Prostate gland (tissue), 2 donors: Measurements from ENCODE around the gene SLC7A7. TPM values are rescaled to one million over a fixed set of nuclear protein-coding genes. Genes with fewer than 3 reads are reported as not detected.
"Not testable (repeated sequence)": the region's sequence is repeated elsewhere in the genome, so short reads cannot be mapped to it uniquely, and the experiment has no call there.

Source experiments
- DNase-seq: peaks from one replicate; pipeline ENCODE4 v3.0.0-alpha.2; 2019; ENCODE audit warnings: low spot score
- H3K27ac ChIP-seq, 2 donors: fragments of 200-600 bp; sonication (generic); 2 replicates each; pipeline ENCODE4 v1.5.1; 2017 to 2019
- H3K27me3 ChIP-seq: fragments of 200-600 bp; sonication (generic); replicated peaks from 2 replicates; pipeline ENCODE4 v1.5.1; 2019; ENCODE audit not compliant: insufficient read depth
- H3K36me3 ChIP-seq, 2 donors: fragments of 200-600 bp; sonication (generic); 1 replicate in 1 of 2; 2 replicates in 1 of 2; pipeline versions ENCODE4 v1.5.1 to v1.8.1; 2017 to 2019
- H3K4me1 ChIP-seq: fragments of 200-600 bp; sonication (generic); replicated peaks from 2 replicates; pipeline ENCODE4 v1.5.1; 2019
- H3K4me3 ChIP-seq, 2 donors: fragments of 200-600 bp; sonication (generic); 2 replicates each; pipeline ENCODE4 v1.5.1; 2017 to 2019
- H3K9me3 ChIP-seq: fragments of 200-600 bp; sonication (generic); 2 replicates; pipeline ENCODE4 v1.5.1; 2017
- POLR2A ChIP-seq: fragments of 450-650 bp; IDR thresholded peaks from one replicate; pipeline ENCODE4 v1.6.1; 2016; ENCODE audit warnings: antibody characterized with exemption, mild to moderate bottlenecking
- POLR2AphosphoS5 ChIP-seq: sonication (generic); formaldehyde crosslinking; IDR thresholded peaks from one replicate; pipeline ENCODE4 v1.6.1; 2017; ENCODE audit warnings: antibody characterized with exemption
- WGBS: methylation state at CpG from one replicate; pipeline ENCODE4 v1.1.5; 2018; 5-methylcytosine and 5-hydroxymethylcytosine counted together
- intact Hi-C: fragments of 100-400 bp; cut with DNase I; formaldehyde crosslinking; loops from one replicate; pipeline ENCODE4 v1.14.2; 2022
- total RNA-seq, 2 donors: library from RNA; depleted of rRNA; stranded (reverse); fragments of >200 nt; gene quantifications; one replicate each; pipeline ENCODE4 v1.1.0, GENCODE V29; 2016
- TF ChIP-seq, protein P1 (sequence below), 4 experiments: fragments of 200-600 bp in 2 of 4; fragments of 450-650 bp in 2 of 4; sonication (generic) in 2 of 4; IDR thresholded peaks; 1 replicate in 3 of 4; 2 replicates in 1 of 4; pipeline ENCODE4 v1.5.1; 2016 to 2019; ENCODE audit warnings: antibody characterized with exemption in 4 of 4, mild to moderate bottlenecking in 2 of 4, moderate library complexity in 2 of 4

SLC7A7 gene
- total RNA-seq, 2 donors from 2014 or later, result 4.6 to 8.1 TPM

DNA sequence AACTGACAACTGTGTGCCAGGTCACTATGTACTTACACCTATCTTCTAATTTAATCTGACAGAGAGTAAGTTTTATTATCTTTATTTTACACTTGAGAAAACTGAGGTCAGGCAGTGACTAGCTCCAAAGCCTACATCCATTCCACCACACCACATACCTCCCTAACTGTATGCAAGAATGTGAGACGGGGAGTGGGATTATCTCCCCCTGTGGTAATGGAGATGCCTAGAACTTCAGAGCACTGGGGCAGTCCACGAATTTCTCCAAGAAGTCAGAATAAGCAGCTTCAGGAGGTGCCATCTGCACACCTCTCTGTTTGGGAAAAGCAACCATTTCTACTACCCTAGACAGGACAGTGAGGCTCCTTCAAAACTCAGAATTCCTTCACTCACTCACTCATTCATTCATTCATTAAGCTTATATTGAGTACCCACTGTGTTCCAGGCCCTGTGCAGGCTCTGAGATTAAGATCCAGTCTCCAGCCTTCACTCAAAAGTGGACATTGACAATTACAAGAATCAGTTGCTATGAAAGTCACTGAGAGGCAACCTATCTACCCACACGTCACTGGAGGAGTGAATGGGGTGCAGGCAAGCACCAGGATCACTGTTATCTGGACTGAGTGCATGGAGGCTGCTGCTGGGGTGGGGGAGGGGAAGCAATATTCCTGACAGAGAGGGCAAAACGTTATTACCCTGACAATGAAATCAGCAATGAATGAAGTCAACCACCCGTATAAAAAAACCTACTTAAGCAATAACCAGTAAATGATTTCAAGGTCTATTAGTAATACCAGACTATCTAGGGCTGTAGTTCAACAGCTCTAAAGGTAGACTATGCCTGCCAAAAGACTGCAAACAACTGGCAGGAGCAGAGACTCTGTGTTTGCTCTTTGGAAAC lies 18.0 kb downstream of the SLC7A7 start:
- TF ChIP-seq POLR2A, result no peak
- TF ChIP-seq, protein P1, sequence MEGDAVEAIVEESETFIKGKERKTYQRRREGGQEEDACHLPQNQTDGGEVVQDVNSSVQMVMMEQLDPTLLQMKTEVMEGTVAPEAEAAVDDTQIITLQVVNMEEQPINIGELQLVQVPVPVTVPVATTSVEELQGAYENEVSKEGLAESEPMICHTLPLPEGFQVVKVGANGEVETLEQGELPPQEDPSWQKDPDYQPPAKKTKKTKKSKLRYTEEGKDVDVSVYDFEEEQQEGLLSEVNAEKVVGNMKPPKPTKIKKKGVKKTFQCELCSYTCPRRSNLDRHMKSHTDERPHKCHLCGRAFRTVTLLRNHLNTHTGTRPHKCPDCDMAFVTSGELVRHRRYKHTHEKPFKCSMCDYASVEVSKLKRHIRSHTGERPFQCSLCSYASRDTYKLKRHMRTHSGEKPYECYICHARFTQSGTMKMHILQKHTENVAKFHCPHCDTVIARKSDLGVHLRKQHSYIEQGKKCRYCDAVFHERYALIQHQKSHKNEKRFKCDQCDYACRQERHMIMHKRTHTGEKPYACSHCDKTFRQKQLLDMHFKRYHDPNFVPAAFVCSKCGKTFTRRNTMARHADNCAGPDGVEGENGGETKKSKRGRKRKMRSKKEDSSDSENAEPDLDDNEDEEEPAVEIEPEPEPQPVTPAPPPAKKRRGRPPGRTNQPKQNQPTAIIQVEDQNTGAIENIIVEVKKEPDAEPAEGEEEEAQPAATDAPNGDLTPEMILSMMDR (IDR thresholded peaks at IDR 0.05), result no peak
- no peak for TF ChIP-seq POLR2AphosphoS5
- H3K4me3 ChIP-seq, result no peak overlapping the region
- H3K36me3 ChIP-seq, result no peaks in the 10 kb centered on the region
- intact Hi-C loops, result no loop called here
- H3K27me3 ChIP-seq, result no peaks in the 10 kb centered on the region
- no peaks in the 10 kb centered on the region for H3K9me3 ChIP-seq
- H3K4me1 ChIP-seq, result no peaks in the 10 kb centered on the region
- 34% methylated on average over 5 of the region's 5 CpGs for WGBS
- no peak for DNase-seq
- H3K27ac ChIP-seq, result no peak overlapping the region

DNA sequence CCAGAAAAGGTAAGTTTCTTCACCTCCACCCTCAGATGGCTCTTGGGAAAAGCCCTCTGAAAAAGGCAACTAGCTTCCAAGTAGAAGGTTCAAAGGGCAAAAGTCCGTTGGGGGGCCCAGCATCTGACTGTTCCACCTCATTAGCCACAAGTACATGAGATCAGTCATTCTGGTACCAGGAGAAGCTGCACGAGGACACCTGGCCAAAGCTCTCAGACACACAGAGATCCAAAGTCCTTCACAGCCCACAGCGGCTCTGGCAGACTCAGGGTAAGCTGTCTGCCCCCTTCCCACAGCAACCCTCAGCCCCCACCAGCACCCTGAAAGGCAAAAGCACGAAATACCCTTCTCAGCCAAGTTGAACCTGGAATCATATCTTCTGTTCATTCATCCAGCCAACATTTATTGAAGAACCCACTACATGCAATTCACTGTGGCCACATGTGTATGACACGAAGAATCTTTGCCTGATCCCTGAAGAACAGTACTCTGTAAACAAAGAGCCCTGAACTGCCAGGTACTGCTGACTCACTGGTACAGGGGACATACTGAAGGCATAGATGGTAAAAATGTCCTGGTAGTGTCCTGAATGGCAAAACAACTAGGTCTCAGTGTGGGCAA lies 19.0 kb downstream of the SLC7A7 start:
- H3K27ac ChIP-seq, result no peak overlapping the region
- intact Hi-C loops, result no loop called here
- H3K4me3 ChIP-seq, result no peak overlapping the region
- no peak for DNase-seq
- WGBS, result 62% methylated on average over 5 of the region's 5 CpGs
- no peaks in the 10 kb centered on the region for H3K4me1 ChIP-seq
- no peaks in the 10 kb centered on the region for H3K36me3 ChIP-seq
- TF ChIP-seq, protein P1 (IDR thresholded peaks at IDR 0.05), result no peak
- TF ChIP-seq POLR2A, result no peak
- TF ChIP-seq POLR2AphosphoS5, result no peak
- no peaks in the 10 kb centered on the region for H3K27me3 ChIP-seq
- H3K9me3 ChIP-seq, result no peaks in the 10 kb centered on the region

DNA sequence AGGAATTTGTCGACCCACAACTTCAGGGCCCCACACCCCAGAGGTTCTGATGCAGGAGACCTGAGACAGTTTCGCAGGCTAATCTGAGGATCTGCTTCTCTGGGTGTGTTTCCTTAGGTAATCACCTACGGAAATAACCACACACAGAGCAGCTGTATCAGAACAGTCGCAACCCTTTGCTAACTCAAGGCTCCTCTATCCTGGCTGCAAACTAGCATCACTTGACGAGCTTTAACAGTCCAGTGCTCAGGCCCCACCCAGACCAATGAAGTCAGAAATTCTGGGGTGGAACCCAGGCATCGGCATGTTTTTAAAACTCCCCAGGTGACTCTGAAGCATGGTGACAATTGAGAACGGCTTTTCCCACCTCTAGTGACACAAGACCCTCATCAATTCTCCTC lies 20.7 kb downstream of the SLC7A7 start:
- Histone ChIP-seq H3K9me3 (no peaks in the 10 kb centered on the region), H3K4me1 (no peaks in the 10 kb centered on the region), H3K4me3 (no peak overlapping the region), H3K27me3 (no peaks in the 10 kb centered on the region), H3K36me3 (no peaks in the 10 kb centered on the region), H3K27ac (no peak overlapping the region)
- TF ChIP-seq POLR2A (no peak), POLR2AphosphoS5 (no peak)
- TF ChIP-seq, protein P1 (IDR thresholded peaks at IDR 0.05), result no peak
- intact Hi-C loops, result no loop called here
- 64% methylated on average over 7 of the region's 7 CpGs for WGBS
- DNase-seq, result no peak

DNA sequence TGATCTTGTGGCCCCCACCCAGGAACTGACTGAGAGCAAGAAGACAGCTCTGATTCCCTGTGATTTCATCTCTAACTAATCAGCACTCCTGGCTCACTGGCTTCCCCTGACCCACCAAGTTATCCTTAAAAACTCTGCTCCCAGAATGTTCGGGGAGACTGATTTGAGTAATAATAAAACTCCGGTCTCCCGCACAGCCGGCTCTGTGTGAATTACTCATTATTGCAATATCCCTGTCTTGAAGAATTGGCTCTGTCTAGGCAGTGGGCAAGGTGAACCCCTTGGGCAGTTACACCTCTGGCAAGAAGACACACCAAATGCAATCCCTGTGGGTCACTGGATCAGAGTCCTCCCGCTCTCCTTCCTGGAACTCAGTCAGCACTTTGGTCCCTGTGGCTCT lies 21.3 kb downstream of the SLC7A7 start:
- H3K27ac ChIP-seq, result no peak overlapping the region
- no peak overlapping the region for H3K4me3 ChIP-seq
- TF ChIP-seq POLR2AphosphoS5 (no peak), POLR2A (no peak)
- TF ChIP-seq, protein P1 (IDR thresholded peaks at IDR 0.05), result no peak
- WGBS, result 68% methylated on average over 5 of the region's 5 CpGs
- no peak for DNase-seq
- intact Hi-C loops, result no loop called here
- H3K36me3 ChIP-seq, result no peaks in the 10 kb centered on the region
- no peaks in the 10 kb centered on the region for H3K9me3 ChIP-seq
- H3K27me3 ChIP-seq, result no peaks in the 10 kb centered on the region
- no peaks in the 10 kb centered on the region for H3K4me1 ChIP-seq

DNA sequence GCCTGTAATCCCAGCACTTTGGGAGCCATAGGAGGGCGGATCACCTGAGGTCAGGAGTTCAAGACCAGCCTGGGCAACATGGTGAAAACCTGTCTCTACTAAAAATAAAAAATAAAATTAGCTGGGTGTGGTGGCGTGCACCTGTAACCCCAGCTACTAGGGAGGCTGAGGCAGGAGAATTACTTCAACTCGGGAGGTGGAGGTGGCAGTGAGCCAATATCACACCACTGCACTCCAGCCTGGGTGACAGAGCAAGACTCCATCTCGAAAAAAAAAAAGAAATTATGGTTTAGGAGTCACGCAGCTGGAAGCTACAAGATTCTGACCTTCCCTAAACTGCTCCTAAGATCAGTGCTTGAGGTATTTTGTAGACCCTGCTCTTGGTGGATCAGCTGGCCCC lies 21.7 kb downstream of the SLC7A7 start:
- H3K4me3 ChIP-seq, H3K9me3 ChIP-seq, intact Hi-C loops, H3K36me3 ChIP-seq, DNase-seq, H3K4me1 ChIP-seq, H3K27me3 ChIP-seq, H3K27ac ChIP-seq: not testable (repeated sequence)
- 78% methylated on average over 5 of the region's 5 CpGs for WGBS
